Osteoblast (primary cell): Measurements from ENCODE around the gene CHP1. TPM values are rescaled to one million over a fixed set of nuclear protein-coding genes. Genes with fewer than 3 reads are reported as not detected.

Experiments used
- DNase-seq: peaks from one replicate; pipeline ENCODE4 v3.0.0; 2011; ENCODE audit warnings: low spot score, mixed read lengths; ENCODE audit not compliant: insufficient read length; ENCODE audit errors: missing footprints
- H2AFZ ChIP-seq: 2 replicates; pipeline ENCODE4 v1.6.0; 2011; ENCODE audit warnings: mild to moderate bottlenecking, low read length
- H3K27ac ChIP-seq: 2 replicates; pipeline ENCODE4 v1.5.1; 2011; ENCODE audit warnings: mild to moderate bottlenecking, low read depth, low read length, moderate library complexity
- H3K27me3 ChIP-seq: 2 replicates; pipeline ENCODE4 v1.6.0; 2012; ENCODE audit warnings: mild to moderate bottlenecking, control low read depth, inconsistent platforms, low read length, moderate library complexity; ENCODE audit not compliant: insufficient read depth
- H3K36me3 ChIP-seq: 2 replicates; pipeline ENCODE4 v1.5.1; 2011; ENCODE audit warnings: mild to moderate bottlenecking, low read length, control low read depth, moderate library complexity; ENCODE audit not compliant: insufficient read depth
- H3K4me1 ChIP-seq: 2 replicates; pipeline ENCODE4 v1.5.1; 2011; ENCODE audit warnings: mild to moderate bottlenecking, low read length, control low read depth, moderate library complexity; ENCODE audit not compliant: insufficient read depth
- H3K4me2 ChIP-seq: 2 replicates; pipeline ENCODE4 v1.6.0; 2011; ENCODE audit warnings: mild to moderate bottlenecking, low read length; ENCODE audit not compliant: insufficient read depth
- H3K4me3 ChIP-seq: fragments of 200-600 bp; sonication (generic); 3 replicates; pipeline ENCODE4 v1.5.1; 2012; ENCODE audit warnings: mild to moderate bottlenecking, low read length, inconsistent platforms; ENCODE audit not compliant: insufficient read depth
- H3K79me2 ChIP-seq: 2 replicates; pipeline ENCODE4 v1.6.0; 2012; ENCODE audit warnings: mild to moderate bottlenecking, low read length, control low read depth, inconsistent platforms; ENCODE audit not compliant: insufficient read depth
- H3K9me3 ChIP-seq: 2 replicates; pipeline ENCODE4 v1.5.1; 2011; ENCODE audit warnings: low read depth, low read length, control low read depth
- H4K20me1 ChIP-seq: 2 replicates; pipeline ENCODE4 v1.6.0; 2012; ENCODE audit warnings: mild to moderate bottlenecking, low read length, control low read depth; ENCODE audit not compliant: insufficient read depth
- CTCF ChIP-seq: IDR thresholded peaks from 2 replicates; pipeline ENCODE4 v1.5.1; 2011; ENCODE audit warnings: mild to moderate bottlenecking, low read depth, low read length, moderate library complexity; ENCODE audit errors: extremely low read depth
- total RNA-seq: library from RNA; depleted of rRNA; stranded (reverse); fragments of >200 nt; gene quantifications from 2 replicates; pipeline ENCODE4 v1.2.3, GENCODE V29; 2012

Gene CHP1
- total RNA-seq, 1 donor, result 99.2 TPM

- Histone ChIP-seq H3K36me3 (no peaks in the 10 kb centered on the region), H3K79me2 (no peaks in the 10 kb centered on the region), H3K4me1 (no peaks in the 10 kb centered on the region), H3K4me3 (no peak overlapping the region), H3K27me3 (peaks cover 34% of the 10 kb centered on the region), H2AFZ (no peak overlapping the region), H3K4me2 (no peak overlapping the region), H3K9me3 (no peaks in the 10 kb centered on the region), H3K27ac (no peak overlapping the region), H4K20me1 (no peaks in the 10 kb centered on the region)
- no peak for DNase-seq
- TF ChIP-seq CTCF, result no peak
These were observed 15.4 kb upstream of the CHP1 start for GRCh38 chr15:41215708-41216107.

GRCh38 chr15:41218851-41219250, 12.2 kb upstream of the CHP1 start:
- TF ChIP-seq CTCF, result no peak
- no peak overlapping the region for H3K27ac ChIP-seq
- no peak overlapping the region for H3K4me3 ChIP-seq
- H3K9me3 ChIP-seq, result no peaks in the 10 kb centered on the region
- H3K4me2 ChIP-seq, result no peak overlapping the region
- no peak for DNase-seq
- no peaks in the 10 kb centered on the region for H3K36me3 ChIP-seq
- H4K20me1 ChIP-seq, result no peaks in the 10 kb centered on the region
- no peaks in the 10 kb centered on the region for H3K4me1 ChIP-seq
- H2AFZ ChIP-seq, result no peak overlapping the region
- H3K27me3 ChIP-seq, result peaks cover 30% of the 10 kb centered on the region
- no peaks in the 10 kb centered on the region for H3K79me2 ChIP-seq

GRCh38 chr15:41219381-41219780, 11.7 kb upstream of the CHP1 start:
- no peaks in the 10 kb centered on the region for H3K9me3 ChIP-seq
- no peak overlapping the region for H3K4me3 ChIP-seq
- no peak for TF ChIP-seq CTCF
- H4K20me1 ChIP-seq, result no peaks in the 10 kb centered on the region
- no peak overlapping the region for H3K4me2 ChIP-seq
- no peak overlapping the region for H3K27ac ChIP-seq
- no peak for DNase-seq
- H3K4me1 ChIP-seq, result no peaks in the 10 kb centered on the region
- no peak overlapping the region for H2AFZ ChIP-seq
- peaks cover 30% of the 10 kb centered on the region for H3K27me3 ChIP-seq
- no peaks in the 10 kb centered on the region for H3K79me2 ChIP-seq
- no peaks in the 10 kb centered on the region for H3K36me3 ChIP-seq

- Histone ChIP-seq H3K27me3 (peaks cover 10% of the 10 kb centered on the region), H3K27ac (no peak overlapping the region), H3K4me2 (peak overlapping the region; percentile 98), H2AFZ (peak overlapping the region; percentile 97), H3K4me3 (peak overlapping the region; percentile 97), H3K79me2 (peaks cover 41% of the 10 kb centered on the region), H3K9me3 (no peaks in the 10 kb centered on the region), H4K20me1 (peaks cover 9% of the 10 kb centered on the region), H3K36me3 (no peaks in the 10 kb centered on the region), H3K4me1 (peaks cover 19% of the 10 kb centered on the region)
- no peak for DNase-seq
- TF ChIP-seq CTCF, result no peak
These were observed 771 bp upstream of the CHP1 start for GRCh38 chr15:41230345-41230649.
